ENCODE results near the gene SLIT1.
"Not testable (repeated sequence)": the region's sequence is repeated elsewhere in the genome, so short reads cannot be mapped to it uniquely, and the experiment has no call there.

SLIT1 gene

DNA sequence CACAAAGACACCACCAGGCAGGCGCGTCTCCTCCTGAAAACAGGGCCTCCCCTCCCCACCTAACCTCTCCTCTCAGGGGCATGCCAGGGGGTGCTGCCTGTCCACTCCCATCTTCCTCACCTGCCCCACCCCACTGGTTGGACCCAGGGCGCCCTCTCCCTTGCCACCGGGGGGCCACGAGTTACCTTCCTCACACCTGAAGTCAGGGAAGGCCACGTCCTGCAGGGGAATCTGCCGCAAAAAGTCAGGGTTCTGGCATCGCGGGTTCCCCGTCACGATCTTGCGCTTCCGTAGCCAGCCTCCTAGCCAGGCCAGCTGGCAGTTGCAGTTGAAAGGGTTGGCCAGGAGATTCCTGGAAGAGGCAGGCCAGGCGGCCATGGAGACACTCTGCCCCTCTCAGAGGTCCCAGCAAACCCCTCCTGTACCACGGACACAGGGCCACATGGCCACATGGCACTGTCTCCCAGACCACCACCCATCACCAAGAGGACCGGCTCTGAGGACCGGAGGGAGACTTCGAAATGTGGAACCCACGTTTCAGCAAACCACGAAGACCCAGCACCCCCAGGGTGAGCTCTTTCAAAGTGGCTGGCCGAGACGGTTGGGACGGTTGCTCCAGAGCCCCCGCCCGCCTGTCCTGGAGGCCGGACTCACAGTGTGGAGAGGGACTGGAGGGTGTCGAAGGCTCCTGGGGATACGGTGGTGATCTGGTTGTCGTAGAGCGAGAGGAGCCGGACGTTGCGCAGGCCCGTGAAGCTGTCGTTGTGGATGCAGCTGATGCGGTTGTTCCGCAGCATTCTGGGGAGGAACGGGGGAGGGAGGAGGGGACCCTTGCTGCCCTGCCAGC is 142.8 kb downstream of the SLIT1 start:
- no peak for DNase-seq (ENCODE audit: low read depth in 2 of 2)

DNA sequence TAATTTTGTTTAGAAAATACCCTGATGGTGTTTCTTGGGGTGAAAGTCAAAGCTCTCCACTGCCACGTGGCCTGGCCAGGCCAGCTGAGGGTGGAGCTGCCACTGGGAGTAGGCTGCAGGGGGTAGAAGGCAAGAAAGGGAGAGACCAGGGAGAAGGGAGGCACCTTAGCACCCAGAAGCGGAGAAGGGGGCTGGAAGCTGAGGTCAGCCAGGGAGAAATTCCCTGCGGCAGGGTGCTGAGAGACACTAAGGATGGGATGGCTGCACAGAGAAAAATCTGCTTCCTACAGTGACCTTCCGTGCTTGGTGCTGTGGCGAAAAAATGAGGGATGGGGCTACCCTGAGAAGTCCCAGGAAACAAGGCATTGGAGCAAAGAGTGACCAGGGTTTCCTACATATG is 143.7 kb downstream of the SLIT1 start:
- no peak for DNase-seq (ENCODE audit: low read depth in 2 of 2)

GRCh38 chr10:97040706-97041105 is 145.1 kb downstream of the SLIT1 start:
- no peak for DNase-seq (ENCODE audit: low read depth in 2 of 2)

GRCh38 chr10:97040248-97040584 is 145.5 kb downstream of the SLIT1 start:
- DNase-seq (ENCODE audit: low read depth in 2 of 2) = no peak

- no peak for DNase-seq (ENCODE audit: low read depth in 2 of 2)
Observed at GRCh38 chr10:97039538-97040247, 146.1 kb downstream of the SLIT1 start.

DNA sequence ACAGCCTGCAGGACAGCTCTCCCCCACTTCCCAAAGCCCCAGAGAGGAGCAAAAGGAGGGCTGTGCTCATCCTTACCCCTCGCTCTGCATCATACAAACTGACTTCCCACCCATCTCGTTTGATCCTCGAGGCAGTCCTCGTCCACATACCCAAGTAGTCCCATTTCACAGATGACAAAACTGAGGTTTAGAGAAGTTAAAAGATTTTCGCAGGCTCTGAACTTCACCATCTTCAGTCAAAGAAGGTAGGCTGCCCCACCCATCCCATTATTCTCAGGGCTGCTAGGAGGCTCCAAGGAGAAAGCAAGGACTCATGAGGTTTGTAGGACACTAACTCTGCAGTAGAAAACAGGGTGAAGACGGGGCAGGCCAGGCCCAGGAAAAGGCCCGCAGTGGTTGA is 147.1 kb downstream of the SLIT1 start:
- no peak for DNase-seq (ENCODE audit: low read depth in 2 of 2)

- DNase-seq (ENCODE audit: low read depth in 2 of 2) = peak; percentile 52 to 64
Observed at GRCh38 chr10:97037365-97038361, 148.1 kb downstream of the SLIT1 start.

GRCh38 chr10:97034958-97035769 is 150.6 kb downstream of the SLIT1 start:
- no peak for DNase-seq (ENCODE audit: low read depth in 2 of 2)

DNA sequence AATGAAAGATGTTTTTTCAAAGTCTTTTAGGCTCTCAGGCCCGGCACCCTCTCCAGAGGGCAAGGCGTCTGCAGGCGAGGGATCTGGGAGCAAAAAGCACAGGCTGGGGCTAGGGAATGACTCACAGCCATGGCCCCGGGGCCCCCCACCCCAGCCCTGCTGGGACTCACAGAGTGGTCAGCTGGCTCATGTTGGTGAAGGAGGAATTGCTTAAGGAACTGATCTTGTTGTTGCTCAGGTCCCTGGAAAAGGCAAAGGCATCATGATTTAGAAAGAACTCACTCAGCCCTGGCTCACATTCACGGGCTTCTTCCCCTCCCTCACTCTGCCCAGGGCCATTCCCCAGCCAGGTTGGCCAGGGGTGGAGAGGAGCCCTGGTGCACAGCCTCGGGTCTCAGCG is 151.5 kb downstream of the SLIT1 start:
- DNase-seq (ENCODE audit: low read depth in 2 of 2) = no peak

GRCh38 chr10:97033841-97034240 is 151.9 kb downstream of the SLIT1 start:
- not testable (repeated sequence) for DNase-seq (ENCODE audit: low read depth in 2 of 2)

DNA sequence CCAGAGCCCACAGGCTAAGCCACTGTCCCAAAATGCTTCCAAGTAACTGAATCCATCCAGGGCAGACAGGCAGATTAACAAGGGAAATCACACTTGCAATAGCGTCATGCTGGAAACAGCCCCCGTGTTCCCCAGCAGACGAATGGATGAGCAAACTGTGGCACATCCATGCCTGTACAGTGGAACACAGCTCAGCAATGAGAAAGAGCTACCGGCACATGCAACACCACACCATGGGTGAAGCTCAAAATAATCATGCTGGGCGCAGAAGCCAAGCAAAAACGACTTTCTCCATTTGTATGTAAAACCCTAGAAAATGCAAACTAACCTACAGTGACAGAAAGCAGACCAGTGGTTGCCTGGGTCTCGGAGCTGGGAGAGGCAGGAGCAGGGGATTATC is 153.1 kb downstream of the SLIT1 start:
- no peak for DNase-seq (ENCODE audit: low read depth in 2 of 2)

DNA sequence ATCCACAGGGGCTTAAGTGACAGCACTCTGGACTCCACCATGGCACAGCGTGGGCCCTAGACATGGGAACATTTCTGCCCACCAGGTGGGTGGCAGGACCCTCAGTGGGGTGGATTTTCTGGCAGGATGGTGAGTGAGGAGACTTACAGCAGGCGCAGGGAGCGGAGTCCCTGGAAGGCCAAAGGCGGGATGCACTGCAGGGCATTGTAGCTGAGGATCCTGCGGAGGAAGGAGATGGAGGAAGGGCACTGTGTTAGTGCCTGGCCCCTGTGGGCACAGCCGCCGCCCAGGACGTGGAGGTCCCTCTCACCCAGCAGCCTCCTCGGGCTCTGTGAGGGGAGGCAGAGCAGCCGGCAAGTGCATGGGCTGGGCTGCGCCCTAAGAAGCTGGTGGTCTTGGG is 154.3 kb downstream of the SLIT1 start:
- DNase-seq (ENCODE audit: low read depth in 2 of 2) = no peak

DNA sequence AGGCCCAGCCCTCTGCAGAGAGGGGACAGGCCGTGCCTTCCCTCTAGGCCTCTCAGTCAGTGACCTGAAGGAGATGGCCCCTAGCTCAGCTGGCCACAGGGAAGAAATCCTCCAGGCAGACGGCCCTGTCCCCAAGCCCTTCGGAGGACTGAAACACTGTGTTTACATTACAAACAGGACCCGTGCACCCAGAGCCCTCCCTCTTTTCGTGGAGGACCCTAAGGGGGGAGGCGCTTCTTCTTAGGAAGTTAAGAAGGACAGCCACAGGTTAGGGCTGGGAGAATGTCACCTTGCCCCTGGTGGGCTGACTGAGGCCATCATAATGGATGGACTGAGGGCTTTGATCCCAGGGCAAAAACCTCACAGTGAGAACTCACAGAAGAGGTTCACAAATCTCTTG is 154.9 kb downstream of the SLIT1 start:
- no peak for DNase-seq (ENCODE audit: low read depth in 2 of 2)

- no peak for DNase-seq (ENCODE audit: low read depth in 2 of 2)
Observed at GRCh38 chr10:97029271-97029670, 156.5 kb downstream of the SLIT1 start.

DNA sequence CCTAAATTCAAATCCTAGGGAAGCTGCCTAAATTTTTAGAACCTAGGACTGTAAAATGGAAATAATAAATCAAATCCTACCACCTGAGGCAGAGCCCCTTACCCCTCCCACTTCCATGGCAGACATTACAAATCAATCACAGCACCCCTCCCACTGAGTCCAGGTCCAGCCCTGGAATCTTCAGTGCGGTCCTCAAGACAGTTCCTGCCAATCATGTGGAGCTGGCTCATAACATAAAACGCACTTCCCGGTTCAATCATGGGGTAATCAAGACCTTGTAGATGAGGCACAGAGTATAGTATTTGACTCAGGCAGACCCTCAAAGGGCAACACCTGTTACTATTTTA is 157.0 kb downstream of the SLIT1 start:
- no peak for DNase-seq (ENCODE audit: low read depth in 2 of 2)

DNA sequence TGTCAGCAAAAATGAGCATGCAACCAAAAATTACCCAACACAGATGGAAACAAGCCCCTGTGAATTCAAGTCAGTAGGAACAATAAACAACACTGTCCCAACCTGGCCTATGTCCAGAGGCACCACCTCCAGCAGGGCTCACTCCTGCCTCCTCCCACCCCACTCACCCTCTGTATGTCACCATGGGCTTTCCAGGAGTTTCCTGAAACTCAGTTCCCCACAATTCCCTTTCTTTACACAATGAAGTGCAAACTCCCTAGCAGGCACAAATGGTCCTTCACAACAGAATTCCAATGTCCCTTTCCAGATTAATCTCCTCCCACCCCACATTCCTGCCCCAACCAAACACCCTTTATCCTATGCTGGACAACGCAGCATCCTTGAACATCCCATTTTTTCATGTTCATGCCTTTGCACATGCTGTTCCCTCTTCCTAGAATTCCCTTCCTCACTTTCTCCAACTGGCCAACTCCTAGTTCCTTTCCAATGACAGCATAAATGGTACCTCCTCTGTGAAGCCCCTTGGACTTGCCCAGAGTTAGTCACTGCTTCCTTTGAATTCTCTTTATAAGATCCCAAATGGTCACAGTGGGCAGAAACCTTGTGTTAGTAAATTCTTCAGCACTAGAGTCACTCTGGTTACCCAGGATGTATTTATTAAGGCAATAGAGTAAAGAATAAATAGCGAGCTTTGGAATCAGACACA is 157.5 kb downstream of the SLIT1 start:
- no peak for DNase-seq (ENCODE audit: low read depth in 2 of 2)

DNA sequence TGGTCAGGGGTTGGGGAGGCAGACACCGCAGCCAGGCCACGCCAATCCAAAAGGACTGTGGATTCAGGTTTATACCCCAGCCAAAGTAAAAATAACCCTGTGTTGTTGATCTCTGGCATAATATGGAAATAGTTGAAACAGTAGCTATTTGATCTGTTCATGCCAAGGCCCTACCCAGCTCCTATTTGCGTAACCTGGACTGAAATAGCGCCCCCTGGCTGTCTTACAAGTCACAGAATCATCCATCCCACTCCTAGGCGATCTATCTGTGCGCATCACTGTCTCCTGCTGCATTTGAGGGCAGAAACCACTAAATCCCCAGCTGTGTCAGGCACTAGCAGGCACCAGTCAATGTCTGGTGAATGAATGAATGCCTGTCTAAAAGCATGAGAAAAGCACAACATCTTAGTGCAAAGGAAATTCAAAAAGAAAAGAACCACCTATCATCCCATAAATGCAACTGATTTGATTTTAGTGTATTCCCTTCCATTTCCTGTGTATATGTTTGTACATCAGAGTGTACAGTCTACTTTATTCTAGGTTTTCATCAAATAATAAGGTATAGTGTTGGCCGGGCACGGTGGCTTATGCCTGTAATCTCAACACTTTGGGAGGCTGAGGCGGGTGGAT is 160.0 kb downstream of the SLIT1 start:
- peak; percentile 21 to 43 for DNase-seq (ENCODE audit: low read depth in 2 of 2)

- no peak for DNase-seq (ENCODE audit: low read depth in 2 of 2)
Observed at GRCh38 chr10:97024168-97025073, 161.3 kb downstream of the SLIT1 start.
